Common myeloid progenitor, CD34-positive (primary cell): ENCODE data around the gene RDX.

Source experiments
- CTCF ChIA-PET: fragments of 350-600 bp; sonication (Branson Sonifier 250); formaldehyde crosslinking; loops from one replicate; lab custom pipeline; 2021; ENCODE audit warnings: antibody characterized with exemption; lab: Charles Lee
- POLR2A ChIA-PET: fragments of 350-600 bp; sonication (Branson Sonifier 250); formaldehyde crosslinking; loops from one replicate; lab custom pipeline; 2021; ENCODE audit warnings: antibody characterized with exemption; lab: Charles Lee
- DNase-seq, 3 donors: peaks; one replicate each; pipeline versions ENCODE4 v3.0.0 to v3.0.0-alpha.2; 2013
- H3K27ac ChIP-seq, 2 experiments: 1 replicate in 1 of 2; 2 replicates in 1 of 2; pipeline ENCODE4 v1.7.0; 2013; ENCODE audit warnings: inconsistent platforms in 2 of 2, low read length in 2 of 2, mild to moderate bottlenecking in 2 of 2, low read depth in 1 of 2, moderate library complexity in 1 of 2; ENCODE audit not compliant: severe bottlenecking in 2 of 2, insufficient read depth in 1 of 2, poor library complexity in 1 of 2
- H3K27me3 ChIP-seq, 5 experiments: replicated peaks in 2 of 5; 1 replicate in 3 of 5; 2 replicates in 2 of 5; pipeline versions ENCODE4 v1.6.1 to v1.7.0; 2013; ENCODE audit warnings: low read length in 4 of 5, mild to moderate bottlenecking in 2 of 5, moderate library complexity in 2 of 5, inconsistent platforms in 1 of 5; ENCODE audit not compliant: insufficient read depth in 5 of 5, control insufficient read depth in 4 of 5
- H3K36me3 ChIP-seq, 4 experiments: 1 replicate in 2 of 4; 2 replicates in 2 of 4; pipeline versions ENCODE4 v1.6.1 to v1.7.0; 2013; ENCODE audit warnings: low read length in 3 of 4, control low read depth in 1 of 4, mild to moderate bottlenecking in 1 of 4; ENCODE audit not compliant: control insufficient read depth in 4 of 4, insufficient read depth in 4 of 4
- H3K4me1 ChIP-seq, 4 experiments: 1 replicate in 3 of 4; 2 replicates in 1 of 4; pipeline versions ENCODE4 v1.6.1 to v1.7.1; 2013; ENCODE audit warnings: low read length in 3 of 4, mild to moderate bottlenecking in 3 of 4, control low read depth in 1 of 4, inconsistent platforms in 1 of 4, moderate library complexity in 1 of 4; ENCODE audit not compliant: control insufficient read depth in 4 of 4, insufficient read depth in 4 of 4; ENCODE audit errors: control extremely low read depth in 1 of 4
- H3K4me3 ChIP-seq, 7 experiments: 1 replicate in 4 of 7; 2 replicates in 3 of 7; pipeline versions ENCODE4 v1.5.1 to v1.7.0; 2013; ENCODE audit warnings: mild to moderate bottlenecking in 7 of 7, low read length in 6 of 7, moderate library complexity in 6 of 7, inconsistent platforms in 2 of 7, low read depth in 2 of 7, control low read depth in 1 of 7; ENCODE audit not compliant: insufficient read depth in 4 of 7, control insufficient read depth in 1 of 7; ENCODE audit errors: extremely low read depth in 1 of 7
- H3K9me3 ChIP-seq, 5 experiments: 1 replicate in 4 of 5; 2 replicates in 1 of 5; pipeline versions ENCODE4 v1.6.1 to v1.7.1; 2013; ENCODE audit warnings: low read length in 4 of 5, mild to moderate bottlenecking in 2 of 5, inconsistent platforms in 1 of 5, low read depth in 1 of 5, moderate library complexity in 1 of 5; ENCODE audit not compliant: control insufficient read depth in 4 of 5, insufficient read depth in 2 of 5; ENCODE audit errors: control extremely low read depth in 1 of 5
- whole genome bisulfite sequencing: methylation state at CpG from one replicate; pipeline ENCODE4 v1.1.5; 2013; ENCODE audit not compliant: insufficient coverage; 5-methylcytosine and 5-hydroxymethylcytosine counted together

The RDX gene

GRCh38 chr11:110172468-110173065 lies 123.8 kb downstream of the RDX start:
- no peak for DNase-seq
- no peak overlapping the region for H3K4me3 ChIP-seq
- ChIA-PET CTCF (interaction anchor here (1.1 to 1.5 kb wide), 3 partner anchors 9 to 15 kb away, joined by 3 to 4 read pairs (median 3); no protein-coding TSS in a partner anchor), POLR2A (interaction anchor here (1.8 kb wide), 1 partner anchor 15 kb away, joined by 3 read pairs; no protein-coding TSS in a partner anchor)
- H3K4me1 ChIP-seq = peaks cover 0 to 26% (median 8%) of the 10 kb centered on the region in 4 experiments
- H3K27me3 ChIP-seq = no peaks in the 10 kb centered on the region
- WGBS = 97% methylated on average over 10 of the region's 11 CpGs
- H3K9me3 ChIP-seq = no peaks in the 10 kb centered on the region
- no peak overlapping the region for H3K27ac ChIP-seq
- H3K36me3 ChIP-seq = peaks cover 1 to 2% (median 2%) of the 10 kb centered on the region in 4 experiments

DNA sequence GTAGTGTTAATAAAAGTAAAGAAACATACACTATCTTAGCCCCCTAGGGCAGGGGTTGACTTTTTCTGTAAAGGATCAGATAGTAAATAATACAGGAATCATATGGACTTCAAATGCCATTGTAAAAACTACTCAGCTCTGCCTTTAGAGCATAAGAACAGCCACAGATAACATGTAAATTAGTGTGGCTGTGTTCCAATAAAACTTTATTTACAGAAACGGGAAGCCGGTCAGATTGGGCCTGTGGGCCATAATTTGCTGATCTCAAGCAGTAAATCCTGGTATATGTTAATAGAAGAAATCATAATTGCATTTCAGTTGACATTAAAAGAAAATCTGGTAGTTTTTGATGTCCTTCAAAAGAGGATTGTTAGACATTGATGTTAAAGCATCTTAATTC lies 126.7 kb downstream of the RDX start:
- Histone ChIP-seq H3K27me3 (no peaks in the 10 kb centered on the region), H3K36me3 (peaks cover 2 to 14% (median 11%) of the 10 kb centered on the region in 4 experiments), H3K4me3 (no peak overlapping the region), H3K9me3 (no peaks in the 10 kb centered on the region), H3K4me1 (peaks cover 0 to 11% (median 3%) of the 10 kb centered on the region in 4 experiments), H3K27ac (no peak overlapping the region)
- no peak for DNase-seq
- POLR2A ChIA-PET = no interaction called here
- WGBS = 92% methylated on average over 2 of the region's 2 CpGs
- CTCF ChIA-PET = interaction anchor here (0.7 to 2.2 kb wide), 5 partner anchors 8 to 32 kb away, joined by 3 to 5 read pairs (median 3); no protein-coding TSS in a partner anchor

DNA sequence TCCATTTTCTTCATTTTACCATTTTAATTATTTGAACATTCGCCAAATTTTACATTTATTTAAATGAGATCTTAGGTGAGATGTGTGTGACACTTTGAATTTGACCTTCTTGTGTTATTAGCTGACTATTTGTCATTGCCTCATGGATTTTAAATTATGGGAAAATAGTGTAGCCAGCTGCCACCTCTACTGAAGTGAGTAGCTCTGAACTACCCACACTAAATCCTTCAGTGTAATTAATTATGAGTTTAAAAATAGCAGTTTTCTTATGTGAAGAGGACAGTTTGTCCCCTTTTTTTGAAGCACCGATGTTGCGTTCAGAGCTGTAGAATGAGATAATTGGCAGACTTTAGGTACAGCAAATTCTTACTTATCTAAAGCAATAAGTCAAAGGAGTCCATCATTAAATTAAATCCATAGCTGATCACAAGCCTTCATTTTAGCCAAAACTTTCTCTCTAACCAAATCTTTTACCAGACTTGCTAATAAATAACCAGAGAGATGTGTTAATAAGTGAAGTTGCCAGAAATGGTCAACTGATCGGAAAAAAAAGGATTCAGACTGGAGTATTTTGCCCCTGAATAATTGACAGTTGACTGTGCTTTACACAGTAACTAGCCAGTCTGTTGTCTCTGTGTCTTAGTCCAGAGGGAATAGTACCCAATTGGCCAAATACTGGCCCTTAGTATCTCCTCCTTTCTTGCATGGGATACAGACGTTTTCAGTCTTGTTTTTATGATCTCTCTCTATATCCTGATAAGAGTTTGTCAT lies 128.2 kb downstream of the RDX start:
- Histone ChIP-seq H3K4me1 (no peaks in the 10 kb centered on the region), H3K27ac (no peak overlapping the region), H3K27me3 (no peaks in the 10 kb centered on the region), H3K4me3 (no peak overlapping the region), H3K36me3 (peaks cover 5 to 27% (median 22%) of the 10 kb centered on the region in 4 experiments), H3K9me3 (no peaks in the 10 kb centered on the region)
- ChIA-PET CTCF (interaction anchor here (2.2 kb wide), 1 partner anchor 9 kb away, joined by 5 read pairs; no protein-coding TSS in a partner anchor), POLR2A (no interaction called here)
- 100% methylated on average over 1 of the region's 5 CpGs for WGBS
- DNase-seq = no peak

- no peak overlapping the region for H3K4me3 ChIP-seq
- no peaks in the 10 kb centered on the region for H3K9me3 ChIP-seq
- ChIA-PET POLR2A (interaction anchor here (0.7 kb wide), 1 partner anchor 16 kb away, joined by 3 read pairs; no protein-coding TSS in a partner anchor), CTCF (interaction anchor here (0.7 to 2.3 kb wide), 5 partner anchors 9 to 216 kb away, joined by 3 to 10 read pairs (median 3); no protein-coding TSS in a partner anchor)
- no peak overlapping the region for H3K27ac ChIP-seq
- no peak for DNase-seq
- H3K36me3 ChIP-seq = peaks cover 8 to 51% (median 35%) of the 10 kb centered on the region in 4 experiments
- H3K4me1 ChIP-seq = no peaks in the 10 kb centered on the region
- 96% methylated on average over 26 of the region's 28 CpGs for WGBS
- no peaks in the 10 kb centered on the region for H3K27me3 ChIP-seq
Observed at GRCh38 chr11:110165039-110165925, 131.1 kb downstream of the RDX start.

- POLR2A ChIA-PET = no interaction called here
- CTCF ChIA-PET = interaction anchor here (1.0 kb wide), 1 partner anchor 11 kb away, joined by 3 read pairs; no protein-coding TSS in a partner anchor
Observed at GRCh38 chr11:110162216-110162615, 134.2 kb downstream of the RDX start.

GRCh38 chr11:110161061-110161460 lies 135.4 kb downstream of the RDX start:
- ChIA-PET CTCF (interaction anchor here (0.5 to 0.7 kb wide), 3 partner anchors 31 to 1432 kb away, joined by 3 read pairs; no protein-coding TSS in a partner anchor), POLR2A (no interaction called here)
- Histone ChIP-seq H3K27me3 (no peaks in the 10 kb centered on the region), H3K9me3 (no peaks in the 10 kb centered on the region), H3K4me1 (no peaks in the 10 kb centered on the region), H3K36me3 (peaks cover 13 to 75% (median 44%) of the 10 kb centered on the region in 4 experiments), H3K4me3 (no peak overlapping the region), H3K27ac (no peak overlapping the region)
- 100% methylated on average over 7 of the region's 9 CpGs for WGBS
- no peak for DNase-seq

More at GRCh38 chr11:110162216-110162615, 134.2 kb downstream of the RDX start:
- no peaks in the 10 kb centered on the region for H3K9me3 ChIP-seq
- H3K4me3 ChIP-seq = no peak overlapping the region
- no peak overlapping the region for H3K27ac ChIP-seq
- no peaks in the 10 kb centered on the region for H3K4me1 ChIP-seq
- peaks cover 11 to 69% (median 44%) of the 10 kb centered on the region in 4 experiments for H3K36me3 ChIP-seq
- H3K27me3 ChIP-seq = no peaks in the 10 kb centered on the region
- no peak for DNase-seq
